ENCODE results near the gene ARID3A.

DNA sequence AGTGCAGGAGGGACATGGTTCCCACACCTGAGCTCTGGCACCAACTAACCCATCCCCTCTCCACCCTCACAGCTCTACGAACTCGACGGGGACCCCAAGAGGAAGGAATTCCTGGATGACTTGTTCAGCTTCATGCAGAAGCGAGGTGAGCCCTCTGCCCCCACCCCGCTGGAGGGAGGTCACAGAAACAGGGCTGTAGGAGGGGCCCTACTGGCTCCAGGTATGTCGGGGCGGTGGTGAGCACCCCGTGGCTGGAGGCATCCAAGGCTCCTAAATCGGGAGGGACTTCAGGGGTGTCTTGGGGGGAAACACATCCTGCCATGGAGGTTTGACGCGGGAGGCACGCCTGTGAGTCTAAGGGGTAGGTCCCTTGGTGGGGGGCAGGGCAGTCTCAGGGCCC, 34.2 kb downstream of the ARID3A start:
- TF ChIP-seq SMARCE1 (IDR thresholded peaks at IDR 0.05; ENCODE audit: borderline replicate concordance) (no peak), POLR2A (IDR thresholded peaks at IDR 0.05; ENCODE audit: insufficient read depth in 1 of 2, low read depth in 2 of 2, low read length in 2 of 2) (0 out of 4 replicates have a peak, but pooled peaks of 1 of the 2 experiments have one; percentile 36), MYC (CRISPR knock-in tag; IDR thresholded peaks at IDR 0.05; ENCODE audit: borderline replicate concordance) (no peak), MBNL3 (CRISPR knock-in tag; conservative IDR thresholded peaks at IDR 0.05) (no peak), HOXA9 (CRISPR knock-in tag; IDR thresholded peaks at IDR 0.05; ENCODE audit: borderline replicate concordance) (no peak), EZH2 (conservative IDR thresholded peaks at IDR 0.05; ENCODE audit: low read depth, low read length) (no peak), TBP (CRISPR knock-in tag; IDR thresholded peaks at IDR 0.05) (no peak), ZFP36L1 (CRISPR knock-in tag; IDR thresholded peaks at IDR 0.05) (no peak), KLF9 (CRISPR knock-in tag; IDR thresholded peaks at IDR 0.05; ENCODE audit: low read depth) (no peak), RNF2 (conservative IDR thresholded peaks at IDR 0.05; ENCODE audit: low read depth) (no peak), ZNF3 (CRISPR knock-in tag; IDR thresholded peaks at IDR 0.05) (no peak), SYNCRIP (IDR thresholded peaks at IDR 0.05; ENCODE audit: insufficient read depth, low read depth, low read length) (no peak)
- TF ChIP-seq, protein P1, sequence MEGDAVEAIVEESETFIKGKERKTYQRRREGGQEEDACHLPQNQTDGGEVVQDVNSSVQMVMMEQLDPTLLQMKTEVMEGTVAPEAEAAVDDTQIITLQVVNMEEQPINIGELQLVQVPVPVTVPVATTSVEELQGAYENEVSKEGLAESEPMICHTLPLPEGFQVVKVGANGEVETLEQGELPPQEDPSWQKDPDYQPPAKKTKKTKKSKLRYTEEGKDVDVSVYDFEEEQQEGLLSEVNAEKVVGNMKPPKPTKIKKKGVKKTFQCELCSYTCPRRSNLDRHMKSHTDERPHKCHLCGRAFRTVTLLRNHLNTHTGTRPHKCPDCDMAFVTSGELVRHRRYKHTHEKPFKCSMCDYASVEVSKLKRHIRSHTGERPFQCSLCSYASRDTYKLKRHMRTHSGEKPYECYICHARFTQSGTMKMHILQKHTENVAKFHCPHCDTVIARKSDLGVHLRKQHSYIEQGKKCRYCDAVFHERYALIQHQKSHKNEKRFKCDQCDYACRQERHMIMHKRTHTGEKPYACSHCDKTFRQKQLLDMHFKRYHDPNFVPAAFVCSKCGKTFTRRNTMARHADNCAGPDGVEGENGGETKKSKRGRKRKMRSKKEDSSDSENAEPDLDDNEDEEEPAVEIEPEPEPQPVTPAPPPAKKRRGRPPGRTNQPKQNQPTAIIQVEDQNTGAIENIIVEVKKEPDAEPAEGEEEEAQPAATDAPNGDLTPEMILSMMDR (CRISPR knock-in tag; IDR thresholded peaks at IDR 0.05) = peak; percentile 75

Data from HepG2 (cell line).